ENCODE measurements around the gene ARPP19. TPM values are rescaled to one million over a fixed set of nuclear protein-coding genes. Genes with fewer than 3 reads are reported as not detected.
"Not testable (repeated sequence)": the region's sequence is repeated elsewhere in the genome, so short reads cannot be mapped to it uniquely, and the experiment has no call there.

The ARPP19 gene
- total and polyA plus RNA-seq, 2 of the 4 experiments (the other 2 are of a cell fraction) = 33.4 to 65.2 TPM

DNA sequence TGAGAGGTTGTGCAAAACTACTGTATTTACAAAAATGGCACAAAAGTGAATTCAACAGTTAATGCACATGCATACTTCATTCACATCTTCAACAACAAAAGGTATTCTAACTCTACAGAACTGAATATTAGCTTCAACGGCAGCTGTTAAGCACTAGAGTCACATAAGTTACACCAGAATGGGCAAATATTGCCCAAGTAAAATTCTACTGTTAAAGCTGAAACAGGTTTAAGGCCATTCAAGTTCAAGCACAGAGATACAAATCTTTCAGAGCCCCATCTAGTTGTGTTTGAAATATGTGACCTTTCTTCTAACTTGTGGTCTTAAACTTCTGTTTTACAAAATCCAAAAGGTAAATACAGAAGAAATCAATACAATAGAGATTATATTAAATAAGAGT, 17.6 kb downstream of the ARPP19 start:
- H2BK20ac ChIP-seq (ENCODE audit: low read depth, low read length); H2AK5ac ChIP-seq (ENCODE audit: low read depth, low read length); in situ Hi-C loops (cut with MboI; ENCODE audit: low sequenced_read_pairs); intact Hi-C loops (cut with micrococcal nuclease); H4K8ac ChIP-seq (ENCODE audit: low read depth in 2 of 2, low read length in 2 of 2); H2BK5ac ChIP-seq (ENCODE audit: low read depth, low read length, poor library complexity, severe bottlenecking); H2AK9ac ChIP-seq (replicated peaks; ENCODE audit: low read depth, low read length, poor library complexity); H3K4me3 ChIP-seq (ENCODE audit: insufficient read depth, low read depth, low read length); H3K9me1 ChIP-seq (ENCODE audit: insufficient read depth, low read length); dilution Hi-C loops (cut with HindIII; ENCODE audit: low sequenced_read_pairs, unreplicated experiment); H3K4ac ChIP-seq (ENCODE audit: low read depth, low read length); H3K14ac ChIP-seq (replicated peaks; ENCODE audit: low read depth, low read length); BruUV-seq (replicated peaks); DNase-seq; H3K27me3 ChIP-seq (ENCODE audit: control insufficient read depth, insufficient read depth, low read length); H3K4me1 ChIP-seq (ENCODE audit: control insufficient read depth, insufficient read depth, low read length); POLR2A ChIA-PET (ENCODE audit: unreplicated experiment); H3K9me3 ChIP-seq (ENCODE audit: control insufficient read depth, insufficient read depth, low read length); H2BK120ac ChIP-seq (ENCODE audit: low read depth, low read length); ATAC-seq (ENCODE audit: low read depth); H2AFZ ChIP-seq (replicated peaks; ENCODE audit: low read length, poor library complexity); H3K23ac ChIP-seq (ENCODE audit: low read depth, low read length); H2BK15ac ChIP-seq (ENCODE audit: low read depth, low read length); H3K9ac ChIP-seq (ENCODE audit: low read depth, low read length); CTCF ChIA-PET; H3K56ac ChIP-seq (ENCODE audit: extremely low read depth, insufficient read depth, low read length); H4K91ac ChIP-seq (ENCODE audit: insufficient read depth, low read depth, low read length); H3K18ac ChIP-seq (ENCODE audit: low read depth, low read length); H3K4me2 ChIP-seq (ENCODE audit: low read depth, low read length); H4K5ac ChIP-seq (ENCODE audit: low read depth, low read length); H3K27ac ChIP-seq (ENCODE audit: insufficient read depth, low read length): not testable (repeated sequence)
- no CpG with 5 or more reads among the region's 1 CpG for WGBS, 2 experiments (ENCODE audit: extremely low coverage in 2 of 2, insufficient read length in 1 of 2)
- H3K36me3 ChIP-seq (ENCODE audit: control insufficient read depth, insufficient read depth, low read length) = peaks cover 20% of the 10 kb centered on the region
- H3K79me1 ChIP-seq (ENCODE audit: low read depth in 1 of 2, low read length in 2 of 2) = peaks cover 19 to 36% of the 10 kb centered on the region in 2 experiments
- peaks cover 10% of the 10 kb centered on the region; the same call in 1 of the 2 replicates for H4K20me1 ChIP-seq (ENCODE audit: insufficient read depth, low read length)

Data from IMR-90 (cell line).